ENCODE results near the gene ADD3.

Gene ADD3

DNA sequence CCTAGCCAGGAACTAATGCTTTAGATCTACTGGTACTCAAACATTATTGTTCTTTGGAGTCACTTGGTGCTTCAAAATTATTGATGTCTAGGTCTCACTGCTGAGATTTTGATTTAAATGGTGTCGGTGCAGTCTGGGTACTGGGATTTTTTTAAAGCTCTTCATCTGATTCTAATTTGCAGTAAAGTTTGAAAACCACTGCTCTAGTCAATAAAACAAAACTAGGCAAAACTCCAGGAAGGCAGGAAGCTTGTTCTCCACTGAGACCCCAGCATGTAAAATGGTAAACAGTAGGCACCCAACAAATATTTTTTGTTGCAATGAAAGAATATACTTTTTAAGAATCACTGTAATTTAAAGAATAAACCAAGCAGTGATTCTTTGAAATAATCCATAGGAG lies 49.7 kb downstream of the ADD3 start:
- Histone ChIP-seq H3K4me2 (ENCODE audit: low read depth, low read length, poor library complexity, severe bottlenecking) (peak overlapping the region; percentile 53), H3K9me3 (ENCODE audit: insufficient read depth, low read depth, low read length) (no peaks in the 10 kb centered on the region), H3K4me3 (ENCODE audit: low read length, poor library complexity, severe bottlenecking) (peak overlapping the region; percentile 11), H3K4me1 (ENCODE audit: insufficient read depth, low read length, poor library complexity, severe bottlenecking) (peaks cover 31% of the 10 kb centered on the region), H4K20me1 (ENCODE audit: insufficient read depth, low read length, poor library complexity, severe bottlenecking) (peaks cover 28% of the 10 kb centered on the region), H3K9me2 (replicated peaks; ENCODE audit: low read depth, low read length) (no peaks in the 10 kb centered on the region), H3K27me3 (ENCODE audit: insufficient read depth, low read length, poor library complexity, severe bottlenecking) (no peaks in the 10 kb centered on the region), H3K9ac (ENCODE audit: low read depth, low read length, poor library complexity, severe bottlenecking) (no peak overlapping the region), H3F3A (ENCODE audit: low read depth) (0 out of 2 replicates have a peak, but pooled peaks cover 3% of the 10 kb centered on the region), H3K79me2 (ENCODE audit: insufficient read depth, low read length) (peaks cover 94% of the 10 kb centered on the region), H2AFZ (ENCODE audit: low read length) (no peak overlapping the region), H3K36me3 (ENCODE audit: insufficient read depth, low read length) (no peaks in the 10 kb centered on the region)
- TF ChIP-seq CTCF (conservative IDR thresholded peaks at IDR 0.05; ENCODE audit: low read length) (no peak), EZH2phosphoT487 (IDR thresholded peaks at IDR 0.05; ENCODE audit: borderline replicate concordance) (no peak)

- H3K4me2 ChIP-seq (ENCODE audit: low read depth, low read length, poor library complexity, severe bottlenecking), result peak overlapping the region; percentile 53
- TF ChIP-seq CTCF (conservative IDR thresholded peaks at IDR 0.05; ENCODE audit: low read length) (no peak), EZH2phosphoT487 (IDR thresholded peaks at IDR 0.05; ENCODE audit: borderline replicate concordance) (no peak)
- no peak overlapping the region for H2AFZ ChIP-seq (ENCODE audit: low read length)
Observed at GRCh38 chr10:110058212-110058611, 50.4 kb downstream of the ADD3 start.

DNA sequence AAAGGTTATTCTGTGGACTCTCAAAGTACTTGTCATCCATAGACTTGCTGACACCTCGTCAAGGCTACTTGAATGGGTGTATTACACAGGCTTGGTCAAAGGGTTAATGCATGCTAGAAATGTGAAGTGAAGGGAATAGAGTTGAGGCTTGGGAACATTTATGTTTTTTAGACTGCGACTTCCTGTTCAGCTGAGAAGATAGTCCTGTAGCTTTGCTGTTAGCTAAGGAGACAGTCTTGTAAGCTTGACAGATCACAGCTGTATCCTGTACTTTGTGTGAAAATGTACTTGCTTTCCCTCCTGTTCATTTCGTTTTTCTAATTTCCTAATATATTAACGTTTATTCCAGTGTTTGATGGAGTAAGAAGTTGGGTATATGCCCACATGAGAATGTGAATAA lies 52.1 kb downstream of the ADD3 start:
- Histone ChIP-seq H3F3A (ENCODE audit: low read depth) (peaks cover 8% of the 10 kb centered on the region; the same call in 1 of the 2 replicates), H3K4me3 (ENCODE audit: low read length, poor library complexity, severe bottlenecking) (no peak overlapping the region), H3K9ac (ENCODE audit: low read depth, low read length, poor library complexity, severe bottlenecking) (no peak overlapping the region), H4K20me1 (ENCODE audit: insufficient read depth, low read length, poor library complexity, severe bottlenecking) (peaks cover 32% of the 10 kb centered on the region), H3K4me2 (ENCODE audit: low read depth, low read length, poor library complexity, severe bottlenecking) (peak overlapping the region; percentile 39), H3K36me3 (ENCODE audit: insufficient read depth, low read length) (no peaks in the 10 kb centered on the region), H3K9me3 (ENCODE audit: insufficient read depth, low read depth, low read length) (no peaks in the 10 kb centered on the region), H3K27me3 (ENCODE audit: insufficient read depth, low read length, poor library complexity, severe bottlenecking) (no peaks in the 10 kb centered on the region), H2AFZ (ENCODE audit: low read length) (no peak overlapping the region), H3K4me1 (ENCODE audit: insufficient read depth, low read length, poor library complexity, severe bottlenecking) (peaks cover 40% of the 10 kb centered on the region), H3K79me2 (ENCODE audit: insufficient read depth, low read length) (peaks cover 97% of the 10 kb centered on the region), H3K9me2 (replicated peaks; ENCODE audit: low read depth, low read length) (no peaks in the 10 kb centered on the region)
- TF ChIP-seq EZH2phosphoT487 (IDR thresholded peaks at IDR 0.05; ENCODE audit: borderline replicate concordance) (no peak), CTCF (conservative IDR thresholded peaks at IDR 0.05; ENCODE audit: low read length) (no peak)

More at GRCh38 chr10:110058212-110058611, 50.4 kb downstream of the ADD3 start:
- Histone ChIP-seq H3K9ac (ENCODE audit: low read depth, low read length, poor library complexity, severe bottlenecking) (no peak overlapping the region), H3K4me1 (ENCODE audit: insufficient read depth, low read length, poor library complexity, severe bottlenecking) (peaks cover 38% of the 10 kb centered on the region), H3K4me3 (ENCODE audit: low read length, poor library complexity, severe bottlenecking) (peak overlapping the region; percentile 11), H3K27me3 (ENCODE audit: insufficient read depth, low read length, poor library complexity, severe bottlenecking) (no peaks in the 10 kb centered on the region), H3F3A (ENCODE audit: low read depth) (peaks cover 7% of the 10 kb centered on the region; the same call in 1 of the 2 replicates), H3K9me3 (ENCODE audit: insufficient read depth, low read depth, low read length) (no peaks in the 10 kb centered on the region), H3K79me2 (ENCODE audit: insufficient read depth, low read length) (peaks cover 96% of the 10 kb centered on the region), H3K36me3 (ENCODE audit: insufficient read depth, low read length) (no peaks in the 10 kb centered on the region), H4K20me1 (ENCODE audit: insufficient read depth, low read length, poor library complexity, severe bottlenecking) (peaks cover 32% of the 10 kb centered on the region), H3K9me2 (replicated peaks; ENCODE audit: low read depth, low read length) (no peaks in the 10 kb centered on the region)
